Measurements from ENCODE around the gene HOXC6. TPM values are rescaled to one million over a fixed set of nuclear protein-coding genes. Genes with fewer than 3 reads are reported as not detected.

The HOXC6 gene
- total and polyA plus RNA-seq, 9 of the 15 experiments (the other 6 are each of a cell fraction or from before 2014, with no cell fraction given) = 0.06 to 4.0 (median 1.4) TPM

GRCh38 chr12:54004063-54004840, 24.0 kb upstream of the HOXC6 start:
- Histone ChIP-seq H3K27ac (ENCODE audit: extremely low read depth, low read depth, low read length) (no peak overlapping the region), H3K36me3 (ENCODE audit: control insufficient read depth, insufficient read depth, low read length) (no peaks in the 10 kb centered on the region), H3K4me3 (no peak overlapping the region), H3K9me1 (ENCODE audit: control insufficient read depth, insufficient read depth, low read length) (no peaks in the 10 kb centered on the region), H3K9me3 (replicated peaks; ENCODE audit: control insufficient read depth, insufficient read depth, low read depth, low read length) (no peaks in the 10 kb centered on the region), H3K4me1 (replicated peaks in 1 of 2; ENCODE audit: control insufficient read depth in 2 of 2, insufficient read depth in 2 of 2, low read length in 2 of 2) (peaks cover 21 to 55% of the 10 kb centered on the region in 2 experiments), H3K9ac (ENCODE audit: insufficient read depth in 1 of 2, low read depth in 2 of 2, low read length in 2 of 2) (peak overlapping the region in 1 of 2 experiments; percentile 61; a peak in 1 of 4 replicates), H3K79me2 (ENCODE audit: control insufficient read depth, insufficient read depth, low read length) (peaks cover 19% of the 10 kb centered on the region), H3K27me3 (ENCODE audit: control insufficient read depth in 2 of 2, insufficient read depth in 2 of 2, low read length in 2 of 2) (no peaks in the 10 kb centered on the region), H3K4me2 (ENCODE audit: insufficient read depth, low read length) (no peak overlapping the region), H4K20me1 (replicated peaks; ENCODE audit: control insufficient read depth, insufficient read depth, low read length) (no peaks in the 10 kb centered on the region; the same call in 1 of the 2 replicates), H2AFZ (ENCODE audit: low read depth, low read length) (no peak overlapping the region)
- FAIRE-seq (peak; percentile 66), ATAC-seq (peak; percentile 26), DNase-seq (ENCODE audit: extremely low read depth in 1 of 4, low spot score in 3 of 4) (peak in 2 of 4 experiments; percentile 60 to 72)
- in situ Hi-C loops (cut with MboI) (no loop called here), intact Hi-C loops (cut with micrococcal nuclease) (loop anchor here (2.0 kb wide), 1 partner anchor 19 kb away; the partner anchor contains the start of gene HOXC10)
- POLR2A ChIA-PET = interaction anchor here (0.6 to 1.9 kb wide), 3 partner anchors 197 to 423 kb away, joined by 3 to 8 read pairs (median 4); no protein-coding TSS in a partner anchor
- 23% methylated on average over 20 of the region's 20 CpGs for WGBS (ENCODE audit: insufficient coverage, low coverage, missing lambda C conversion rate)
- no TSS peak for BruUV-seq (replicated peaks)
- CTCF ChIA-PET (ENCODE audit: low intra/inter-chr PET ratio) = interaction anchor here (1.0 to 3.0 kb wide), 5 partner anchors 18 to 211 kb away, joined by 3 to 42 read pairs (median 17); partner anchors contain the start of gene HOXC10
- TF ChIP-seq CTCF (IDR thresholded peaks at IDR 0.05 in 2 of 3, conservative IDR thresholded peaks at IDR 0.05 in 1 of 3; ENCODE audit: insufficient read depth in 2 of 3, low read depth in 1 of 3, low read length in 3 of 3) (peak; percentile 52 to 58 (median 57)), HIVEP1 (CRISPR knock-in tag; IDR thresholded peaks at IDR 0.05) (no peak), TFAP4 (CRISPR knock-in tag; IDR thresholded peaks at IDR 0.05; ENCODE audit: borderline replicate concordance) (0 out of 2 replicates have a peak, but pooled peaks have one; percentile 28), RAD21 (CRISPR knock-in tag; conservative IDR thresholded peaks at IDR 0.05 in 1 of 2, IDR thresholded peaks at IDR 0.05 in 1 of 2) (peak; percentile 43 to 60), CBFA2T3 (IDR thresholded peaks at IDR 0.05) (peak; percentile 55), NUFIP1 (IDR thresholded peaks at IDR 0.05; ENCODE audit: partially characterized antibody) (no peak), ARID1B (IDR thresholded peaks at IDR 0.05) (peak; percentile 37; the same call in 1 of the 2 replicates), HMGXB4 (CRISPR knock-in tag; IDR thresholded peaks at IDR 0.05) (no peak), STAT5A (IDR thresholded peaks at IDR 0.05; ENCODE audit: borderline replicate concordance, low read length) (peak; percentile 42; the same call in 1 of the 2 replicates)
